RPMI8226 (cell line): ENCODE measurements around the gene SKI.

Experiments used
- DNase-seq: peaks from one replicate; pipeline ENCODE4 v3.0.0-alpha.2; 2015

Gene SKI

GRCh38 chr1:2298685-2299084, 70.6 kb downstream of the SKI start:
- no peak for DNase-seq

GRCh38 chr1:2299131-2299627, 71.1 kb downstream of the SKI start:
- DNase-seq = no peak

DNA sequence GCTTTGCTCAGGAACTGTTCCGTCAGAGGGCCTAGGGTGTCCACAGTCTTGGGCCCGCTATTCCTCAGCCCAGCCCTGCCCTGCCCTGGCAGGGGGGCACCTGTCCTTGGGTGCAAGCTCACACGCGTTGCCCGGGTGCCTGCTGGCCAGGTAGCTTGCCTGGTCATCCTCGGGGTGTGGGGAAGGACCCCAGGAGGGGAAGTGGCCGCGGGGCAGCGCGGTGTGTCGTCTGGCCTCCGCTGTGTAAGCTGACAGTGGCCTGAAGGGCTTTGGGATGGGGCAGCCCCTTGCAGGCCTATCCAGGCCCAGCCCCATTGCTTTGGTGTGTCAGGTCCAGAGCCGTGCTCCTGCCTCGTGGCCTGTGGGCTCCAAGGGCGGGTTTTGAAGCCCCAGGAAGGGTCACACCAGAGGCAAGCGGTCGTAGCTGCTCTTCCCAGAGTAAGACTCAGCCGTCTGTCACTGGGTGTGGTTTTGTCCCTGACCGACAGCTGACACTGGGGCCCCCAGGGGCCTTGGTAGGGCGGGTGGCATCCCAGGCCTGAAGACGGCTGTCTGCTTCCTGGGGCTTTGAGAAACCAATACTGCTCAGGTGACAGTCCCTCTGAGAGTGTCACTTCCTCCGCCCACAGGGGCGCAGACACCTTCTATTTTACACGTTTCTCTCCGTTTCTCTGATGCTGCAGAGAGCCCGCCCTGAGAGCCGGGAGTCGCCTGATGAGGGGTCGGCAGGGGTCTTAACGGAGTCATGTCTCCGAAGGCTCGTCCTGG, 72.1 kb downstream of the SKI start:
- DNase-seq = no peak

DNA sequence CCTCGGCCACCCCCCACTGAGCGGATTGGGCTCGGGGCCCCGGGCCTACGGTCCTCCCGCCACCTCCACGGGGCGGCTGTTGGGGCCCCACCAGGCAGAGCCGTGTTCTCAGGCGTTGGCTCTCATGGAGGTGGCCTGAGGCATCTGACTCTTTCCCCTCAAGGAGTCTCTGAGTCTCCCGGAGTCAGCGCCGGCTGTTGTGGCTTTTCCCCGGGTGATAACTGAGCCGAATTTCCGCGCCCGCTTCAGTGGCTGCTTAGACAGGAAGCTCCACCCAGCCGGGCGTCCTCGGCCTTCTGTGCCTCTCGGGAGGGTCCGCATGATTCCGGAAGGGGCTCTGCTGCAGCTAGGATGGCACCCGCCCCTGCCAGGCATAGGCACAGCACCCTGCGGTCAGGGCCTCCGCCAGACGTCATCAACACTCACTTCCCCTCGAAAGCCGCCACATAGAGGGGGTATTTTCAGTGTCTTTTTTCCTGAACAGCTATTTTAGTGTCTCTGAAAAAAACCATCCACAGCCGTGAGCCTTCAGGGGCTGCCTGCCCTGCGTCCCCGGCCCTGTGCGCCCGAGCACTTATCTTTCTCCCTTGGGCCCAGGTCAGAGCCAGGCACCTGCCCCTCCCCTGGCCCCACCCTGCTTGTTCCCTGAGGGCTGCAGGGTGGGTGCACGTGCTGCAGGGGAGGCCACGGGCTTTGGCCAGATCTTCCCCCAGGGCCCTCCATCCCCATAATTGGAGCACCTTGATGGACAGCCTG, 72.9 kb downstream of the SKI start:
- no peak for DNase-seq

GRCh38 chr1:2301607-2302291, 73.6 kb downstream of the SKI start:
- no peak for DNase-seq

DNA sequence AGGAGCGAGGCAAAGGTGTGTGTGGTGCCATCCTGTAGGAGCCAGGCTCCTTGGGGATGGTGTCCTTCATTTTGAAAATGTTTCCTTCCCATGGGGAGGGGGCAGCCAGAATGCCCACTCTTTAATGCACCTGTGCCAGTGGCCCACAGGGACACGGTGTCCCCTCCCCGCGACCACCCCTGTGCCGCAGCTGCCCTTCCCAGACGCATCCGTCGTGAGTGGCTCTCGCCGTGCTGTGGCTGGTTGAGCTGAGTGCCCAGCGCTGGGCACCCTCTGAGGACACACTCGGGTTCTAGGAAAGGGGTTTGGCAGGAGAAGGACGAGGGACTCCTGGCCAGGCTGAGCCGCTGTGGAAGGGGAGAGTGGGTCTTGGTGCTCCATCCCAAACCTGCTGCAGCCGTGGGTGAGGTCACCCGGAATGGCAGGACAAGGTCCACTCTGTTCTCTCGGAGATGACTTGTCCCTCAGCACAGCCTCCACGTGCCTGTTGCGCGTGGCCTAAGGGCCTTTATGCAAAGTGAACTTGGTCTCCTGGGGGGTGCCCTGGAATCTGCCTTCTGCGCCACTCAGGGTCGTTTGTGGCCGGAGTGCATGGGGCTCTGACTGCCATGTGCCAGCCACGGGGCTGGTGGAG, 74.3 kb downstream of the SKI start:
- DNase-seq = no peak

- DNase-seq = no peak
Observed at GRCh38 chr1:2303016-2303775, 75.1 kb downstream of the SKI start.

- DNase-seq = no peak
Observed at GRCh38 chr1:2303781-2304180, 75.7 kb downstream of the SKI start.

DNA sequence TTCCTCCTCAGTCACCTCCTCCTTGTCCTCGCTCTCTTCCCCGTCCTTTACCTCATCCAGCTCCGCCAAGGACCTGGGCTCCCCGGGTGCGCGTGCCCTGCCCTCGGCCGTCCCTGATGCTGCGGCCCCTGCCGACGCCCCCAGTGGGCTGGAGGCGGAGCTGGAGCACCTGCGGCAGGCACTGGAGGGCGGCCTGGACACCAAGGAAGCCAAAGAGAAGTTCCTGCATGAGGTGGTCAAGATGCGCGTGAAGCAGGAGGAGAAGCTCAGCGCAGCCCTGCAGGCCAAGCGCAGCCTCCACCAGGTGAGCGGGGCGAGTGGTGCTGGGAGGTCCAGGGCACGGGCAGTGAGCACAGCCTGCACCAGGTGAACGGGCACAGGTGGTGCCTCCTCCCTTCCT, 76.2 kb downstream of the SKI start:
- no peak for DNase-seq

DNA sequence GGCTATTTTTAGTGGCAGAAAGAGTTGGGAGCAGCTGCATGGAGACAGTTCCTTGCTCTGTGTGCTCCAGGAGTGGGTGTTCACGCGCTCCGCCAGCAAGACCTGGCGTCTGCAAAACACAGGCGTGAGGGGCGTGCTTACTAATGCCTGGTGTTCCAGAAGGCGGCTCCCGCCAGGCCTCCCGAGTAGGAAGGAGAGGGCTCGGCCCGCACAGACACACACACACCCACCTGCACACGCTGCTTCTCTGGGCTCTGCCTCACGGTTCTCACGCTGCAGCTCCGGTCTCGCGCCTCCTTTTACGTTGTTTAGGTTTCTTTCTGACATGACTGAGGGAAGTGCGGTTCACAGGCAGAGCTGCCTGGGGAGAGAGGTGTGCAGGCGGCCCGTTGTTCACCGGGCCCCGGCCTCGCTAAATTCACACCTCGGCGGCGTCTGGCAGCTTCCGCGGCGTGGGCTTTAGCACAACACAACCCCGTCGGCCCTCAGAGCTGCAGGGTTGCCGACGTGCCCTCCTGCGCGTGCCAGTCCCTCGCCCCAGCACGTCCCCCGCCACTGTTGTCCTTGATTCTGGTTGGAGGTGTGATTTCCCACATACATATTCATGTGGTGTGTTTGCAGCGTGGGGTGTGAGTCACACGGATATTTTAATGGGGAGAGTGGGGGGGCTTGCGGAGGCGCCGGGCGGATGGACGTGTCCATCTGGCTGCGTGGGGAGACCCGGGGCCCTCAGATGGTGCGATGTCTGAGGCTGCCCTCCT, 77.0 kb downstream of the SKI start:
- no peak for DNase-seq

- DNase-seq = no peak
Observed at GRCh38 chr1:2306151-2306978, 78.2 kb downstream of the SKI start.

GRCh38 chr1:2307064-2307605, 79.0 kb downstream of the SKI start:
- DNase-seq = no peak

DNA sequence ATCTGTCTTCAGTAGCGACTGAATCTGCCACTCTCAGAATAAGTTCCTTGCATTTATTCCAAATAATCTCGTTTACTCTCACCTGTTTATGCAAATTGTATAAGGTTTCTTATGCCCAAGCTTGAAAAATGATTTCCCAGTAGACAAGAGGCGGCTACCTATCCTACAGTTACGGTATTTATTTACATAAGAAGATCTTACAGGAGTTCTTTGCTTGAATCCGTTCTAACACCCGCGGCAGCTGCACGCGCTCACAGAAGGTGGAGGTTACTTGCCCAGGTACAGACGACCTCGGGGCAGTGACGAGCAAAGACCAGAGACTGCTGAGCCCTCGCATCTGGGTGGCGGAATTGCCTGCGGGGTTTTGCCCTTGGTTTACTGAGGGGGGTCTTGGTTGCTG, 79.9 kb downstream of the SKI start:
- DNase-seq = no peak

GRCh38 chr1:2308844-2309243, 80.7 kb downstream of the SKI start:
- DNase-seq = no peak

- DNase-seq = no peak
Observed at GRCh38 chr1:2310332-2311183, 82.4 kb downstream of the SKI start.

DNA sequence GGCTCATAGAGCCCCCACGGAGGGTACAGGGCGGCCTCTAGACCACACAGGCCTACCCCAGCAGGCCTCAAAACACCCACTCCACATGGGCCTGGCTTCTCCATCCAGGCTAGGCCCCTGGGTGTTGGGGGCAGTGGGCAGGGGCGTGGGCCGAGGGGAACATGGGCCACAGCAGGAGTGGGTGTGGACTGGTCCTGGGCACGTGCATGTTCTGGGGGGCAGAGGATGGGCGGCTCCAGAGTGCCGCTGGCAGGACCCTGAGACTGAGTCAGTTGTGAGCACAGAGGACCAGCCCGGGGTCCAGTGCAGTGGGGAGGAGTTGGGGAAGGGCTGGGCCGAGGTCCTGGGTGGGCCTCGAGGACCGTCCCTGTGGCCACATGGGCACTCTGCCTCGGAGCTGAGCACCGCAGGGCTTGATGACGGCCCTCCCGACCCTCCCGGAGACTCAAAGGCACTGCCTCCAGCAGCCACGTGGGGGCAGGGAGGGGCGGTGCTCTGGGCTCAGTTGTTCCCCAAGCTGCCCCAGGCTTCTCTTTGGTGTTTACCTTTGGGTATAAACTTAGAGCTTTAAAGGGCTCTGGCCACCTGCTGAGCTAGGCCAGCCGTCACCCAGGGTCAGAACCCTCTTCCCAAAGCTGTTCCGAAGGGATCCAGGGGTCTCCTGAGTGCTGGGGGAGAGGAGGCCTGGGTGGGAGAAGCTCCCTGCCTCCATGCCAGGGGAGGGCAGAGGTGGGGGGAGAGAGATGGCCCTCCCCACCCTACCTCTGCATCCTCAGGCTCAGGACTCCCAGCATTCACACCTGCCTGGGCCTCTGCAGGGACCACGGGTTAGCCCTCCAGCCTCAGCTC, 83.3 kb downstream of the SKI start:
- peak; percentile 66 for DNase-seq

DNA sequence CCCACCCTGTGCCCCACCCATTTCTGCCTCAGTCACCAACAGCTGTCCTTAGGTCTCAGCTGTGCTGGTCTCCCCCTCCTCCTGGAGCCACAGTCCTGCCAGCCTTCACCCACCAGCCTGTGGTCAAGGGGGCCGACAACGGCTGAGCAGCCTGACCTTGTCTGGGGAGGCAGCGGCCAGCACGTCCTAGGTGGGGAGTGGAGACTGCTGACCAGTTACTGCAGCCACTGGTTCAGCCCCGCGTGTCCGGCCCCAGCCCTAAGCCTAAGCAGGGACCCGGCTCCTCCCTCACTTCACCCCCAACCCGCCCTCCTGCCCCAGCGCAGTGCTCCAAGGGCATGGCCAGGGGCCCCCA, 84.0 kb downstream of the SKI start:
- no peak for DNase-seq

- no peak for DNase-seq
Observed at GRCh38 chr1:2312515-2313301, 84.6 kb downstream of the SKI start.
